Measurements from ENCODE around the gene MAGI2. TPM values are rescaled to one million over a fixed set of nuclear protein-coding genes. Genes with fewer than 3 reads are reported as not detected.

MAGI2 gene
- total RNA-seq, 3 donors from 2014 or later, result 9.8 to 22.7 (median 20.2) TPM

DNA sequence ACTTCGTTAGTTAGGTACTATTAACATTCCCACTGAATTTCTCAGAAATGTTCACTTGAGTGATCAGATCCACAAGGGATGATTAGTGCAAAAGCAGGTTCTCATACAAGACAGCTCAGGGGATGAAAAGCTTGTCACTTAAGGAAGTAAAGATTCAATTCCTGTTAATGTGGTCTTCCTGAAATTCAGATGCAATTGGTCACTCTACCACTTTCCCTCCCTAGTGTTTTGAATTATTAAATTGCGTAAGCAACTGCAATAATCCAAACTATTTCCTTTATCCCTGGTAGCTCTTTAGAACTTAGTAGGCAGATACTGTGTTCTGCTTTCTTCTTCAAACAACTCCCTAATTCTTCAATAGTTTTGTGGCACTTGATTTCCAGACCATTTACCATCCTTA, 121.4 kb downstream of the MAGI2 start:
- DNase-seq (ENCODE audit: low spot score in 2 of 2), result no peak
- no peaks in the 10 kb centered on the region for H3K4me1 ChIP-seq
- no peaks in the 10 kb centered on the region for H3K27me3 ChIP-seq
- intact Hi-C loops (cut with DNase I; ENCODE audit: low total_unique reads), result no loop called here
- no peaks in the 10 kb centered on the region for H3K9me3 ChIP-seq
- H3K36me3 ChIP-seq, result no peaks in the 10 kb centered on the region
- no peak overlapping the region for H3K27ac ChIP-seq
- no peak overlapping the region for H3K4me3 ChIP-seq
- no peak for TF ChIP-seq POLR2AphosphoS5 (IDR thresholded peaks at IDR 0.05)
- TF ChIP-seq, protein P1, sequence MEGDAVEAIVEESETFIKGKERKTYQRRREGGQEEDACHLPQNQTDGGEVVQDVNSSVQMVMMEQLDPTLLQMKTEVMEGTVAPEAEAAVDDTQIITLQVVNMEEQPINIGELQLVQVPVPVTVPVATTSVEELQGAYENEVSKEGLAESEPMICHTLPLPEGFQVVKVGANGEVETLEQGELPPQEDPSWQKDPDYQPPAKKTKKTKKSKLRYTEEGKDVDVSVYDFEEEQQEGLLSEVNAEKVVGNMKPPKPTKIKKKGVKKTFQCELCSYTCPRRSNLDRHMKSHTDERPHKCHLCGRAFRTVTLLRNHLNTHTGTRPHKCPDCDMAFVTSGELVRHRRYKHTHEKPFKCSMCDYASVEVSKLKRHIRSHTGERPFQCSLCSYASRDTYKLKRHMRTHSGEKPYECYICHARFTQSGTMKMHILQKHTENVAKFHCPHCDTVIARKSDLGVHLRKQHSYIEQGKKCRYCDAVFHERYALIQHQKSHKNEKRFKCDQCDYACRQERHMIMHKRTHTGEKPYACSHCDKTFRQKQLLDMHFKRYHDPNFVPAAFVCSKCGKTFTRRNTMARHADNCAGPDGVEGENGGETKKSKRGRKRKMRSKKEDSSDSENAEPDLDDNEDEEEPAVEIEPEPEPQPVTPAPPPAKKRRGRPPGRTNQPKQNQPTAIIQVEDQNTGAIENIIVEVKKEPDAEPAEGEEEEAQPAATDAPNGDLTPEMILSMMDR (IDR thresholded peaks at IDR 0.05), result no peak
- no peak for TF ChIP-seq POLR2A (IDR thresholded peaks at IDR 0.05)

DNA sequence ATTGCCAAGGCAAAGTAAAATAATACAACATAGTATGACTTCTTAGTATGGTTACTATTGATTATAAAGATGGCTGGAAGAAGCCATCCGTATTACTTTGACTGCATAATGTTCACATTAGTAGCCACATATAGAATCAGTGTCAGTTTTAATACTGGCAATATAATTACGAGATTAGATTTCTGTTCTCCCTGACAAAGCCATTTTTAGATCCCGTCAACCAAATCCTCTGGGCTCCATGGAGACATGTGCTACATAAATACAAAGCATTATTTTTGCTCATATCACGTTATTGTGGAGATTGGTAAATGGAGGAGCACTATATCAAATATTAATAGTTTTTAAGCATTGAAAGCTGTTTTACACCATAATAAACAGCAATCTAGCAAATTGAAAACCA, 124.0 kb downstream of the MAGI2 start:
- Histone ChIP-seq H3K4me1 (no peaks in the 10 kb centered on the region), H3K36me3 (no peaks in the 10 kb centered on the region), H3K27ac (no peak overlapping the region), H3K4me3 (no peak overlapping the region), H3K27me3 (no peaks in the 10 kb centered on the region), H3K9me3 (no peaks in the 10 kb centered on the region)
- TF ChIP-seq, protein P1 (IDR thresholded peaks at IDR 0.05), result no peak
- TF ChIP-seq POLR2A (IDR thresholded peaks at IDR 0.05) (no peak), POLR2AphosphoS5 (IDR thresholded peaks at IDR 0.05) (no peak)
- intact Hi-C loops (cut with DNase I; ENCODE audit: low total_unique reads), result no loop called here
- no peak for DNase-seq (ENCODE audit: low spot score in 2 of 2)

DNA sequence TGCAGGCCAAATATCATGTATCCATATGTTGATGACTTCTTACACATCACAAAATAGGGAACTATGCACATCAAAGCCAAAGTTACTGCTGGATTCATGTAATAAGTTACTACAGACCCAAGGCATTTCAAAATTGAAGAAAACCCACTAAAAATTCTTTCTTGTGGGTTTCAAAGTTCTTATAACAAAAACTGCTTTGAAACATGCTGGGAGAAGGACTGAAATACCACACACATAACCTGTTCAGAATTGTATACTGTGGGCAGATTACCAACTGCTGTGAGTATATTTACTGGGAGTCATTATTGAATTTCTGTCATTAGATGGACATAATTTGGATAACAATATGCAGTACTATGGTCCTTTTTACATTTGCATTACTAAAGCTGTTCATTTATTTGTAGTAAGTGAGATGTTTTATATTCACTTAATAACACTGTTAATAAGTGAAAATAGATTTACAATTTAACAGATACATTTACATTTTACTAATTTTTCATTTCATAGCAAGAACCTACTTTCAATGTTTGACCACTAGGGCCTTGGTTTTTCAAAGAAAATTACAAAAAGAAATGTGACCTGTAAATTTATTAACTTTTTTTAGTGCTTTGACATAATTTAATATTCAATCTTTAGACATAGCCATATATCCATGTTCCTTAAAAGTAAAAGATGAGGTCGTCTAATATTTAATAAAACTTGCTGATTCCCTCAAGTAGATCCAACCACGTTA, 132.6 kb downstream of the MAGI2 start:
- H3K4me1 ChIP-seq, result no peaks in the 10 kb centered on the region
- no peak overlapping the region for H3K4me3 ChIP-seq
- no peaks in the 10 kb centered on the region for H3K9me3 ChIP-seq
- no peak overlapping the region for H3K27ac ChIP-seq
- H3K36me3 ChIP-seq, result no peaks in the 10 kb centered on the region
- H3K27me3 ChIP-seq, result no peaks in the 10 kb centered on the region
- no peak for DNase-seq (ENCODE audit: low spot score in 2 of 2)
- TF ChIP-seq POLR2AphosphoS5 (IDR thresholded peaks at IDR 0.05) (no peak), POLR2A (IDR thresholded peaks at IDR 0.05) (no peak)
- TF ChIP-seq, protein P1 (IDR thresholded peaks at IDR 0.05), result no peak
- intact Hi-C loops (cut with DNase I; ENCODE audit: low total_unique reads), result loop anchor here (5.0 kb wide), 1 partner anchor 506 kb away; no protein-coding TSS in a partner anchor

DNA sequence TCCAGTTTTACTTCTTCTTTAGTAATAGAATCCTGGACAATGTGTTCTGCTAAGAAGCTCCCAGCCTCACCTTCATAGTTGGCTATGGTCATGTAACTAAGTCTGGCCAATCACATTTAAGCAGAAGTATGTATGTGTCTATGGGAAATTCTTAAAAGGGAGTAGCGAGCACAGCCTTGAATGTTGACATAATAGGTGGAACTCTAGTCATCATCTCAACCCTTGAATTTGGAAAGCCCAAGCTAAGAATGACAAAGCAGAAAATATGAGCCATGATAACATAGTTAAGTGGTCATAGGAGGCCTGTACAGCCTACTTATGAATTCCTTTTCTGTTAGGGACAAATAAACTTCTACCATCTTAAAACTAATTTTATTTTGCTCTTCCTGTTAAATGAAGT, 134.1 kb downstream of the MAGI2 start:
- no peak for TF ChIP-seq POLR2A (IDR thresholded peaks at IDR 0.05)
- TF ChIP-seq POLR2AphosphoS5 (IDR thresholded peaks at IDR 0.05), result no peak
- TF ChIP-seq, protein P1 (IDR thresholded peaks at IDR 0.05), result no peak
- Histone ChIP-seq H3K4me1 (no peaks in the 10 kb centered on the region), H3K27ac (no peak overlapping the region), H3K9me3 (no peaks in the 10 kb centered on the region), H3K36me3 (no peaks in the 10 kb centered on the region), H3K4me3 (no peak overlapping the region), H3K27me3 (no peaks in the 10 kb centered on the region)
- intact Hi-C loops (cut with DNase I; ENCODE audit: low total_unique reads), result no loop called here
- DNase-seq (ENCODE audit: low spot score in 2 of 2), result no peak

DNA sequence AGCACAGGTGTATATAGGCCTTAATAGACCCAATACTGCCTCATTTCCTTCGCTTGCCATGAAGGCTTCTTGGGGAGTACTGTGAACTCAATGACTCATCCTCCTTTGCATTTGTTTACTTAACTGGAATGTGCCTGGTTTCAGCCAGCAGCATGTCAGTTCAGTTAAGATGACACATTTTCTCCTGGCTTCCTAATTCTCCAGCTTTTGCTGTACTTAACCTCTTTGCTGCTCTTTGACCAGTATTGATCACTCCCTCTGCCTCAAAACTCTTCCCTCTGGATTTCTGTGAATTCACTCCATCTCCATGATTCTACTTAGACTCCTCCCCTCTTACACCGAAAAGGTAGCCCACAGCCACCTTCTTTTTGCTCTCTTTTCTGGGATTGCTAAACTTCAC, 135.7 kb downstream of the MAGI2 start:
- Histone ChIP-seq H3K4me3 (no peak overlapping the region), H3K27me3 (no peaks in the 10 kb centered on the region), H3K9me3 (no peaks in the 10 kb centered on the region), H3K4me1 (no peaks in the 10 kb centered on the region), H3K27ac (no peak overlapping the region), H3K36me3 (no peaks in the 10 kb centered on the region)
- no peak for DNase-seq (ENCODE audit: low spot score in 2 of 2)
- TF ChIP-seq, protein P1 (IDR thresholded peaks at IDR 0.05), result no peak
- intact Hi-C loops (cut with DNase I; ENCODE audit: low total_unique reads), result no loop called here

Data from breast epithelium (tissue), 4 donors.